ENCODE measurements around the gene UTF1.

DNA sequence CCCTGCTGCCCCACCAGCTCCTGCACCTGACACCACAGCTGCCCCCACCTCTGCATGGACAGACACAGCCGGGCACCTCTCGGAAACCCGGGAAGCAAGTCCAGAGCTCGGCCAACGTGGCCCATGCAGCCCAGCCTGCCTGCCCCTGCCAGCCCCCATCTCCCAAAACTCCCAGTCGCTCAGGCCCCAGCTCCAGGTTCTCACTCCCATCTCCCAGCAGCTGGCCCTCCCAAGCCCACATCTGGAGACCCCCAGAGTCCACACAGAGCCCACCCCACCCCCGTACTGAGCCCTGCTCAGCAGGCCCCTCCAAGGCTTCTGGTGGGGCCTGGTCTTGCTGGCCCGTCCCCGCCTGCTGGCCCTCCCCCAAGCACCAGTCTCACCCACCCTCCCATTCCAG is 32.2 kb upstream of the UTF1 start:
- TF ChIP-seq, protein P1, sequence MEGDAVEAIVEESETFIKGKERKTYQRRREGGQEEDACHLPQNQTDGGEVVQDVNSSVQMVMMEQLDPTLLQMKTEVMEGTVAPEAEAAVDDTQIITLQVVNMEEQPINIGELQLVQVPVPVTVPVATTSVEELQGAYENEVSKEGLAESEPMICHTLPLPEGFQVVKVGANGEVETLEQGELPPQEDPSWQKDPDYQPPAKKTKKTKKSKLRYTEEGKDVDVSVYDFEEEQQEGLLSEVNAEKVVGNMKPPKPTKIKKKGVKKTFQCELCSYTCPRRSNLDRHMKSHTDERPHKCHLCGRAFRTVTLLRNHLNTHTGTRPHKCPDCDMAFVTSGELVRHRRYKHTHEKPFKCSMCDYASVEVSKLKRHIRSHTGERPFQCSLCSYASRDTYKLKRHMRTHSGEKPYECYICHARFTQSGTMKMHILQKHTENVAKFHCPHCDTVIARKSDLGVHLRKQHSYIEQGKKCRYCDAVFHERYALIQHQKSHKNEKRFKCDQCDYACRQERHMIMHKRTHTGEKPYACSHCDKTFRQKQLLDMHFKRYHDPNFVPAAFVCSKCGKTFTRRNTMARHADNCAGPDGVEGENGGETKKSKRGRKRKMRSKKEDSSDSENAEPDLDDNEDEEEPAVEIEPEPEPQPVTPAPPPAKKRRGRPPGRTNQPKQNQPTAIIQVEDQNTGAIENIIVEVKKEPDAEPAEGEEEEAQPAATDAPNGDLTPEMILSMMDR (IDR thresholded peaks at IDR 0.05) = no peak
- TF ChIP-seq EZH2phosphoT487 (IDR thresholded peaks at IDR 0.05) = no peak
